Aorta (tissue), 5 donors: ENCODE measurements around the gene TMEM106B. TPM values are rescaled to one million over a fixed set of nuclear protein-coding genes. Genes with fewer than 3 reads are reported as not detected.
"Not testable (repeated sequence)": the region's sequence is repeated elsewhere in the genome, so short reads cannot be mapped to it uniquely, and the experiment has no call there.

Experiments
- ATAC-seq: fragments of 200-7000 bp; cut with Tn5 transposase; one replicate; pipeline ENCODE4 v1.9.1; 2022; ENCODE audit warnings: moderate library complexity; ENCODE audit not compliant: low FRiP score
- DNase-seq, 2 donors: peaks; one replicate each; pipeline ENCODE4 v3.0.0-alpha.2; 2020
- H3K27ac ChIP-seq, 2 donors: one replicate each; pipeline ENCODE4 v1.5.1; 2013; ENCODE audit warnings: low read length in 2 of 2, mild to moderate bottlenecking in 2 of 2, moderate library complexity in 2 of 2, control low read depth in 1 of 2, inconsistent platforms in 1 of 2, low read depth in 1 of 2
- H3K27me3 ChIP-seq, 2 donors: one replicate each; pipeline ENCODE4 v1.6.1; 2013; ENCODE audit warnings: control low read depth in 1 of 2, low read length in 1 of 2, mild to moderate bottlenecking in 1 of 2, moderate library complexity in 1 of 2; ENCODE audit not compliant: insufficient read depth in 2 of 2, control insufficient read depth in 1 of 2
- H3K36me3 ChIP-seq, 2 donors: one replicate each; pipeline ENCODE4 v1.6.1; 2013; ENCODE audit warnings: control low read depth in 1 of 2, low read length in 1 of 2, mild to moderate bottlenecking in 1 of 2; ENCODE audit not compliant: insufficient read depth in 2 of 2, control insufficient read depth in 1 of 2
- H3K4me1 ChIP-seq, 2 donors: one replicate each; pipeline ENCODE4 v1.6.1; 2013; ENCODE audit warnings: low read length in 2 of 2, control low read depth in 1 of 2, mild to moderate bottlenecking in 1 of 2, moderate library complexity in 1 of 2; ENCODE audit not compliant: insufficient read depth in 2 of 2, control insufficient read depth in 1 of 2
- H3K4me3 ChIP-seq, 2 donors: one replicate each; pipeline ENCODE4 v1.5.1; 2013; ENCODE audit warnings: low read length in 2 of 2, control low read depth in 1 of 2, mild to moderate bottlenecking in 1 of 2
- H3K9me3 ChIP-seq: one replicate; pipeline ENCODE4 v1.6.1; 2013; ENCODE audit warnings: mild to moderate bottlenecking, low read length; ENCODE audit not compliant: control insufficient read depth
- WGBS, 2 donors: extraction: QIAGEN DNeasy Blood & Tissue Kit; methylation state at CpG; one replicate each; pipeline ENCODE4 v1.1.7; 2013; 5-methylcytosine and 5-hydroxymethylcytosine counted together
- intact Hi-C, 2 donors: fragments of 100-400 bp; cut with DNase I; formaldehyde crosslinking; loops; one replicate each; pipeline versions ENCODE4 v1.14.2 to v1.15.0; 2022
- polyA plus RNA-seq, 2 donors: library from polyadenylated mRNA; stranded (reverse); fragments of 200-250 nt; gene quantifications; one replicate each; pipeline ENCODE4 v1.2.3, GENCODE V29; 2013
- total RNA-seq, 2 donors: library from RNA; stranded (reverse); fragmentation: NEBNext Ultra II Directional; extraction: Animal tissue kit (Norgen Biotek cat#: 25700); gene quantifications; one replicate each; pipeline ENCODE4 v1.2.1, GENCODE V29; 2021
- donor health status: healthy with polysubstance abuse.
- donor health status: Bipolar disorder and iron deficiency.
- donor health status: DM: no; HTN: no; CAD: no.
- donor health status: DM: no; HTN: no; CAD: no.
- donor health status: DM: yes; HTN: yes; CAD: no.

The TMEM106B gene
- total and polyA plus RNA-seq, 4 donors: 12.8 to 41.4 (median 28.2) TPM

DNA sequence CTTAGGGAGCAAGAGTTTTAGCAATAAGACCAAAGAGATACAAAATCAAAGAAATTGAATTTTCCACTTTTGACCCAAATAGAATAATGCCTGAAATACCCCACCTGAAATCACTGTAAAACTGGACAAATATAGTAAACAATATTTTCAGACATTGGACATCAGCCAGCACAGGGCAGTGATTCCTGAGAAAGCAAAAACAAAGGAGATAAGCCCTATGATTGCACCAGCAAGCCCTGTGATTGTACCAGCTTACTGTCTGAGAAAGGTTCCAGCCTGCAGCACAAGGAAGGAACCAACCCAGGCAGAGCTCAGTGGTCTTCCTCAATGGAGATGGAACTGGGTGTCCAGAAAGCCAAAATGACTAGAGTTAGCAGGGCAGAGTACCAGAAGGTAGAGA, 10.3 kb downstream of the TMEM106B start:
- no peak overlapping the region for H3K27ac ChIP-seq
- H3K4me3 ChIP-seq: no peak overlapping the region
- H3K36me3 ChIP-seq: peaks cover 0 to 2% of the 10 kb centered on the region in 2 donors
- H3K27me3 ChIP-seq: no peaks in the 10 kb centered on the region
- no peak for DNase-seq
- H3K4me1 ChIP-seq: no peaks in the 10 kb centered on the region
- H3K9me3 ChIP-seq: no peaks in the 10 kb centered on the region
- intact Hi-C loops: no loop called here
- ATAC-seq: no peak

DNA sequence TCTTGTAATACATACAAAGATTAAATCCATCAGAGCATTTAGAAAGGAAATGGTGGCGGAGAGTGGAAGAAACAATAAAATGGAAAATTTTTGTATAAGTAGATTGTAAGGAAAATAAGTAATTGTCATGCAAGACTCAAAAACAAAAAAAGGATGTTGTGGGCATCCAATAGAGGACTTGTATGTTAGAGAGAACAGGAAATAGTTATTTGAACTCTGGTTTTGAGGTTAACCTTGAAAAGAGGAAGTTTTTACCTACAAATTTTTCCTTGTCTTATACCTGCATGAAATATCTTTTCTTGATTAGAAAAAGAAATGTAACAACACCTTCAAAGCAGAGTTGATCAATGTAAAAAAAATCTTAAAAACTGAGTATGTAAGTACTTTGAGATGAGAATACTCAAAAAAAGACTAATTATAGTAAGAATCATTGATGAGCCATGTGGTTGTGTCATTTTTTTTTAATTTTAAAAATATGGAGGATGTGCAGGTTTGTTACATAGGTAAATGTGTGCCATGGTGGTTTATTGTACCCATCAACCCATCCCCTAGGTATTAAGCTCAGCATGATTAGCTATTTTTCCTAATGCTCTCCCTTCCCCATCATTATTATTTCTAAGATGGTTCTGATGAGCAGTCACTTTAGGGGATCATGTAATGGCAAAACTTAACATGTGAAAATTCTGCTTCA, 11.9 kb downstream of the TMEM106B start:
- no peaks in the 10 kb centered on the region for H3K9me3 ChIP-seq
- no peaks in the 10 kb centered on the region for H3K27me3 ChIP-seq
- peaks cover 0 to 2% of the 10 kb centered on the region in 2 donors for H3K36me3 ChIP-seq
- ATAC-seq (no peak), DNase-seq (no peak)
- no peak overlapping the region for H3K4me3 ChIP-seq
- H3K4me1 ChIP-seq: no peaks in the 10 kb centered on the region
- intact Hi-C loops: no loop called here
- no peak overlapping the region for H3K27ac ChIP-seq
- 43 to 50% methylated on average over 1 of the region's 1 CpG for WGBS, 2 donors

DNA sequence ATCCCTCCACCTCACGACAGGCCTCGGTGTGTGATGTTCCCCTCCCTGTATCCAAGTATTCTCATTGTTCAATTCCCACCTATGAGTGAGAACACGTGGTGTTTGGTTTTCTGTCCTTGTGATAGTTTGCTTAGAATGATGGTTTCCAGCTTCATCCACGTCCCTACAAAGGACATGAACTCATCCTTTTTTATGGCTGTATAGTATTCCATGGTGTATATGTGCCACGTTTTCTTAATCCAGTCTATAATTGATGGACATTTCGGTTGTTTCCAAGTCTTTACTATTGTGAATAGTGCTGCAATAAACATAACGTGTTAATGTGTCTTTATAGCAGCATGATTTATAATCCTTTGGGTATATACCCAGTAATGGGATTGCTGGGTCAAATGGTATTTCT, 13.9 kb downstream of the TMEM106B start:
- WGBS, 2 donors: 83 to 90% methylated on average over 7 of the region's 7 CpGs
- ATAC-seq, H3K4me1 ChIP-seq, H3K9me3 ChIP-seq, H3K27ac ChIP-seq, H3K4me3 ChIP-seq, DNase-seq, intact Hi-C loops, H3K36me3 ChIP-seq, H3K27me3 ChIP-seq: not testable (repeated sequence)

DNA sequence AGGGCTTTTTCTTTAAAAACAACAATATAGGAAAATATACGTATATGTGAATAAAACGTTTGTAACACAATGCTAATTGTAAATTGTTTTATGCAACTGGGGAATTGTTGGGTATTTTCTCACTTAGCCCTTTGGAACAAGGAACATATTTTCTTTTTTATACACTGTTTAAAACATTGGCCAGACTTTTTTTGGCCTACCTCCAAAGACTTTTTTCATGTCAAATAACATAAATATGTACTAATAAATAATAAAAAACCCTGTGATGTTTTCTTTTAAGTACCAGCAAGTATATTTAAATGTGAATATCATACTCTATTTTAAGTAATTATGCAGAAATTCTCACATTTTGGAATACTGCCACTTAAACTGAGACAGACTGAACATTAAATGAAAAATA, 15.7 kb downstream of the TMEM106B start:
- Histone ChIP-seq H3K9me3 (no peaks in the 10 kb centered on the region), H3K36me3 (no peaks in the 10 kb centered on the region), H3K4me1 (no peaks in the 10 kb centered on the region), H3K4me3 (no peak overlapping the region), H3K27ac (no peak overlapping the region), H3K27me3 (no peaks in the 10 kb centered on the region)
- intact Hi-C loops: no loop called here
- no peak for DNase-seq
- 43 to 46% methylated on average over 2 of the region's 2 CpGs for WGBS, 2 donors
- ATAC-seq: no peak

DNA sequence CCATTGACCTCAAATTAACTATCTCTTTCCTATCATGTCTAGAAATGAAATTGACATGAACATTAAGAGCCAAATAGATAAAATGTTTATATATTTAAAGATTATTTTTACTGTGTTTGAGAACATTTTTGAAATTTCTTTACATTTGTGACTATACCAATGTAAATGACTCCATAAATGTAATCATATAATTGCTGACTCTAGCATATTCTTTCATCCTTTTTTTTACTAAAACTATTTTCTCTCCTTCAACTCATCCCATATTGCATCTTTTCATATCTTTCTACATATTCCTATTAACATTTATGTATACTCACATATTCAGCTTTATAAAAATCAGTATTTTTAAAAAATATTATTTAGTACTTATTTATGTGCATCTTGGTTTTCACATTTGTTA, 16.9 kb downstream of the TMEM106B start:
- Histone ChIP-seq H3K9me3 (no peaks in the 10 kb centered on the region), H3K27me3 (no peaks in the 10 kb centered on the region), H3K4me1 (no peaks in the 10 kb centered on the region), H3K36me3 (no peaks in the 10 kb centered on the region), H3K27ac (no peak overlapping the region), H3K4me3 (no peak overlapping the region)
- no peak for DNase-seq
- no peak for ATAC-seq
- intact Hi-C loops: no loop called here

DNA sequence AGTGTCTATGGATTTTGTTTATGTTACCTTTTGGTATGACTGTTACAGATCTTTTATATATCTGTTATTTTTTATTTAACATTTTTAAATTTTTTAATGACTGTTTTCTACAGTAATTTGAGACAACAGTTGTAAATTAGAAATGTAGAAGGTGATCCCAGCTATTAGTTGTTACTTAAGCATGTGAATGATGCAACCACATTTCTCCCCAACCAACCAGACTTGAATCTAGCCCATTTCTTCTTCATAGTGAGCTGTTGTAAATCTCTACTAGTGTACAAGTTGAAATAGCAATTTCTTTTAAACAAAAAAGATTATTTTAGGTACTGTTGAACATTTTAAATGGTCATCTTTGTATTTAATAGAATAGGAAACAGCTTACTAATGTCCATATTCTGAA, 18.0 kb downstream of the TMEM106B start:
- intact Hi-C loops: no loop called here
- no peaks in the 10 kb centered on the region for H3K9me3 ChIP-seq
- H3K4me3 ChIP-seq: no peak overlapping the region
- ATAC-seq (no peak), DNase-seq (no peak)
- H3K36me3 ChIP-seq: no peaks in the 10 kb centered on the region
- H3K27me3 ChIP-seq: no peaks in the 10 kb centered on the region
- H3K27ac ChIP-seq: no peak overlapping the region
- no peaks in the 10 kb centered on the region for H3K4me1 ChIP-seq

DNA sequence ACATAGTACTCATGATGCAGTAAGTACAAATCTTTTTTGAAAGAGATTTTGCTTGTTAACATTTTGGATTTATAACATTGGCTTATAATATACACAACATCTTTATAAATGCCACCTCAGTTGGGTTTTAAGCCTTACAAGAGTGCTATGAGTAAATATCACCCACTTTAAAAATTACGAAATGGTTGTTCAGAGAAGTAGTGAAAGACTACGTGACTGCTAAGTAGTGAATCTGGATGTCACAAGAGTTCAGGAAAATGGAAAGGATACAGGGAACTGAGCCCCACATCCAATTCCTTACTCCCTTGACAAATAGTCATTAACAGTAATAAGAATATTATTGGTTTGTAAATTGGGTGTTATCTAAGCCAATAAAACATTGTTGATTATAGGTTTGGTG, 20.0 kb downstream of the TMEM106B start:
- no peak for ATAC-seq
- Histone ChIP-seq H3K9me3 (no peaks in the 10 kb centered on the region), H3K27ac (no peak overlapping the region), H3K4me3 (no peak overlapping the region), H3K36me3 (no peaks in the 10 kb centered on the region), H3K27me3 (no peaks in the 10 kb centered on the region), H3K4me1 (no peaks in the 10 kb centered on the region)
- 67 to 91% methylated on average over 2 of the region's 2 CpGs for WGBS, 2 donors
- intact Hi-C loops: no loop called here
- no peak for DNase-seq

DNA sequence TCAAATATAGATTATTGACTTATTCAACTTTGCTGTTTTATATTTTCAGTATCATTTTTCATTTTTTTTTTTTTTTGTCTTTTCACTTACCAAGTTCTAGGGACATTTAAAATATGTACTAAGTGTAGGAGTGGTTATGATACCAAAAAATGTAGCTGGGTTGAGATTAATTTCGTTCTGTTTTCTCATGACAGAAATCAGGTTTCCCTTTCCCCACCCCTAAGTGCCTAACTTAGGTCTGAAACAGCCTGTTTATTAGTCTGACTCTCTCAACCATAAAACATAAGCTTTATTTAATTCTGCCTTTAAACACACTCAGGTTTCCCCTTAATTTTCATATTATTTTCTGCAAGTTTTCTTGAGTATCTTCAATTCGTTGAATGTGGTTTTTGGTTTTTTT, 22.1 kb downstream of the TMEM106B start:
- Histone ChIP-seq H3K36me3 (no peaks in the 10 kb centered on the region), H3K4me3 (no peak overlapping the region), H3K9me3 (no peaks in the 10 kb centered on the region), H3K27me3 (no peaks in the 10 kb centered on the region), H3K4me1 (no peaks in the 10 kb centered on the region), H3K27ac (no peak overlapping the region)
- WGBS, 2 donors: 78 to 86% methylated on average over 2 of the region's 2 CpGs
- DNase-seq (no peak), ATAC-seq (no peak)
- intact Hi-C loops: no loop called here

DNA sequence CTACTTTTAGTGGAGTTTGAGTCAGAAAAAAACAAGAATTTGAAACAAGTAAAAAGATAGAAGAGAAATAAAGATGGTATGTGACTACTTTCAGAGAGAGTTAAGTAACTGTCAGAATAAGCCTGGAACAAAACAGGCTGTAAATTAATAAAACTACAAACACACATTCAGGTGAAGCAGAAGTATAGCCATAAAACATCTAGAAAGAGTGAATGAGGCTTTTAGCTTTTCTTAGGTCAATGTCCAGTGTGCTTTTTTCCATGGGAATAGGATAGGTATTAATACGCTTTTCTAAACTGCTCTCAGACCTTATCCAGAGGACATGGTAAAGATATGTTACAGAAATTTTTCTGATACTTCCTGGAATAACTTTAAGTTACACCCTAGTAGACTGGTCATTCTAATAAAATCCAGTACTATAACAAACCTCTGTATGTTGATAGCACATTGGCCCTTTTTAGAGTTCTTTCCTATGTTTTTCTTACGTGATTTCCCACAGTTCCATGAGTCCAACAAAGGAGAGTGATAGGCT, 23.3 kb downstream of the TMEM106B start:
- no peaks in the 10 kb centered on the region for H3K9me3 ChIP-seq
- H3K4me3 ChIP-seq: no peak overlapping the region
- no peaks in the 10 kb centered on the region for H3K4me1 ChIP-seq
- no peaks in the 10 kb centered on the region for H3K36me3 ChIP-seq
- no peak overlapping the region for H3K27ac ChIP-seq
- no peaks in the 10 kb centered on the region for H3K27me3 ChIP-seq
- 86 to 90% methylated on average over 2 of the region's 2 CpGs for WGBS, 2 donors
- no peak for ATAC-seq
- no peak for DNase-seq
- intact Hi-C loops: no loop called here
